SK-N-SH (cell line): ENCODE results near the gene TFCP2L1. TPM values are rescaled to one million over a fixed set of nuclear protein-coding genes. Genes with fewer than 3 reads are reported as not detected.

Source experiments
- CTCF ChIA-PET: fragments of 300-600, 350-600 bp; formaldehyde crosslinking; extraction: SDS; loops from one replicate; lab custom pipeline; 2021; lab: Yijun Ruan, JAX
- POLR2A ChIA-PET: fragments of 350-600 bp; sonication (Branson Sonifier 250); formaldehyde crosslinking; extraction: SDS; loops from one replicate; lab custom pipeline; 2020; ENCODE audit warnings: antibody characterized with exemption, inconsistent platforms; lab: Yijun Ruan, JAX
- DNase-seq: peaks from one replicate; pipeline ENCODE4 v3.0.0; 2012
- H2AFZ ChIP-seq: fragments of 200-600 bp; sonication (generic); 2 replicates; pipeline ENCODE4 v1.8.1; 2016; ENCODE audit warnings: antibody characterized with exemption, mild to moderate bottlenecking, low read depth
- H3F3A ChIP-seq: fragments of 200-600 bp; sonication (generic); replicated peaks from 2 replicates; pipeline ENCODE3; 2016; ENCODE audit warnings: antibody characterized with exemption, mild to moderate bottlenecking; ENCODE audit not compliant: insufficient read depth
- H3K27ac ChIP-seq, 2 experiments: fragments of 200-500 bp in 1 of 2; fragments of 200-600 bp in 1 of 2; sonication (Bioruptor generic) in 1 of 2; sonication (generic), shearing (Covaris generic) in 1 of 2; 2 replicates each; pipeline versions ENCODE4 v1.5.1 to v1.6.1; 2014 to 2016; ENCODE audit warnings: low read depth in 2 of 2, inconsistent platforms in 1 of 2, low read length in 1 of 2, mild to moderate bottlenecking in 1 of 2, mixed read lengths in 1 of 2
- H3K27me3 ChIP-seq: fragments of 200-600 bp; sonication (generic), shearing (Covaris generic); 2 replicates; pipeline ENCODE4 v1.6.1; 2016; ENCODE audit warnings: mixed run types; ENCODE audit not compliant: insufficient read depth
- H3K36me3 ChIP-seq, 2 experiments: fragments of 200-500 bp in 1 of 2; fragments of 200-600 bp in 1 of 2; sonication (Bioruptor generic) in 1 of 2; sonication (generic) in 1 of 2; replicated peaks in 1 of 2; 2 replicates each; pipeline versions ENCODE3 to v1.5.1; 2014 to 2016; ENCODE audit warnings: low read length in 1 of 2, mild to moderate bottlenecking in 1 of 2; ENCODE audit not compliant: insufficient read depth in 2 of 2, control insufficient read depth in 1 of 2
- H3K4me1 ChIP-seq, 2 experiments: fragments of 200-500 bp in 1 of 2; fragments of 200-600 bp in 1 of 2; sonication (Bioruptor generic) in 1 of 2; sonication (generic), shearing (Covaris generic) in 1 of 2; 2 replicates each; pipeline versions ENCODE4 v1.5.1 to v1.6.1; 2014 to 2016; ENCODE audit warnings: low read depth in 1 of 2, low read length in 1 of 2, mixed run types in 1 of 2; ENCODE audit not compliant: insufficient read depth in 2 of 2, control insufficient read depth in 1 of 2
- H3K4me2 ChIP-seq: fragments of 200-600 bp; sonication (generic), shearing (Covaris generic); 2 replicates; pipeline ENCODE4 v1.6.1; 2017; ENCODE audit warnings: mixed run types
- H3K4me3 ChIP-seq, 2 experiments: fragments of 200-500 bp in 1 of 2; fragments of 200-600 bp in 1 of 2; sonication (Bioruptor generic) in 1 of 2; sonication (generic), shearing (Covaris generic) in 1 of 2; 2 replicates each; pipeline versions ENCODE4 v1.5.1 to v1.8.1; 2014 to 2016; ENCODE audit warnings: low read depth in 2 of 2, inconsistent platforms in 1 of 2, low read length in 1 of 2, mild to moderate bottlenecking in 1 of 2, mixed read lengths in 1 of 2, moderate library complexity in 1 of 2
- H3K79me2 ChIP-seq: fragments of 200-600 bp; sonication (generic); 2 replicates; pipeline ENCODE4 v1.8.1; 2017; ENCODE audit warnings: mild to moderate bottlenecking; ENCODE audit not compliant: insufficient read depth
- H3K9ac ChIP-seq: fragments of 200-600 bp; sonication (generic); 2 replicates; pipeline ENCODE4 v1.6.1; 2017; ENCODE audit warnings: mixed run types
- H3K9me2 ChIP-seq: fragments of 200-600 bp; sonication (generic); 2 replicates; pipeline ENCODE4 v1.6.1; 2017; ENCODE audit warnings: mixed run types
- H3K9me3 ChIP-seq: fragments of 200-600 bp; sonication (generic); 2 replicates; pipeline ENCODE4 v1.6.1; 2017; ENCODE audit warnings: mixed run types, mild to moderate bottlenecking, moderate library complexity
- H4K20me1 ChIP-seq: fragments of 200-600 bp; sonication (generic); 2 replicates; pipeline ENCODE4 v1.6.1; 2017; ENCODE audit warnings: mild to moderate bottlenecking, mixed run types; ENCODE audit not compliant: insufficient read depth
- ELF1 ChIP-seq: IDR thresholded peaks from 2 replicates; pipeline ENCODE4 v1.4.0; 2012
- FOSL2 ChIP-seq: IDR thresholded peaks from 2 replicates; pipeline ENCODE4 v1.4.0; 2012; ENCODE audit warnings: low read depth, mild to moderate bottlenecking, moderate library complexity, borderline replicate concordance
- GABPA ChIP-seq: IDR thresholded peaks from 2 replicates; pipeline ENCODE4 v1.4.0; 2012; ENCODE audit warnings: low read depth, mild to moderate bottlenecking
- NRF1 ChIP-seq: IDR thresholded peaks from 2 replicates; pipeline ENCODE4 v1.6.1; 2012; ENCODE audit warnings: low read depth, mild to moderate bottlenecking, low read length
- RAD21 ChIP-seq: IDR thresholded peaks from 2 replicates; pipeline ENCODE4 v1.6.1; 2012; ENCODE audit warnings: mild to moderate bottlenecking, low read length
- SIN3A ChIP-seq: IDR thresholded peaks from 2 replicates; pipeline ENCODE4 v1.6.1; 2012; ENCODE audit warnings: low read depth, mild to moderate bottlenecking, low read length, moderate library complexity, borderline replicate concordance
- TAF1 ChIP-seq: IDR thresholded peaks from 2 replicates; pipeline ENCODE4 v1.6.1; 2012; ENCODE audit warnings: low read depth, mild to moderate bottlenecking, low read length, moderate library complexity, borderline replicate concordance
- TEAD4 ChIP-seq: IDR thresholded peaks from 2 replicates; pipeline ENCODE4 v1.4.0; 2012; ENCODE audit warnings: mild to moderate bottlenecking, borderline replicate concordance; ENCODE audit not compliant: insufficient read depth
- USF2 ChIP-seq: fragments of 150-350 bp; IDR thresholded peaks from 2 replicates; pipeline ENCODE4 v1.6.1; 2017; ENCODE audit warnings: antibody characterized with exemption, low read length, low read depth, borderline replicate concordance
- WGBS: methylation state at CpG from one replicate; pipeline ENCODE4 v1.1.6; 2017; ENCODE audit warnings: low lambda C conversion rate; 5-methylcytosine and 5-hydroxymethylcytosine counted together
- polyA plus RNA-seq, 3 experiments: library from polyadenylated mRNA; depleted of rRNA; stranded (reverse); fragments of >200 nt; gene quantifications; 2 replicates each; pipeline ENCODE4 v1.2.3, GENCODE V29; 2012

Gene TFCP2L1
- polyA plus RNA-seq (2012; rRNA removed) = not detected in 2 replicates
- not detected in 2 replicates for polyA plus RNA-seq (2012; cell fraction: cytosol; rRNA removed)
- polyA plus RNA-seq (2012; cell fraction: nucleus; rRNA removed) = not detected in 2 replicates

GRCh38 chr2:121284463-121285449 lies at the start of gene TFCP2L1:
Gene TFCP2L1 (minus strand): TSS chr2:121285202. CDS start chr2:121285109, 93 bp downstream.
- DNase-seq = peak; percentile 75
- 9% methylated on average over 19 of the region's 119 CpGs for WGBS
- Histone ChIP-seq H3K4me2 (no peak within 1 kb of the TSS), H3K9ac (no peak within 1 kb of the TSS), H3K36me3 (no peaks in the 10 kb centered on the region), H3K4me3 (peak within 1 kb of the TSS in 1 of 2 experiments; percentile 36; a peak in 1 of 4 replicates), H3K79me2 (no peaks in the 10 kb centered on the region), H2AFZ (no peak within 1 kb of the TSS), H3K27ac (no peak within 1 kb of the TSS), H3F3A (no peaks in the 10 kb centered on the region), H4K20me1 (no peaks in the 10 kb centered on the region), H3K9me2 (no peaks in the 10 kb centered on the region), H3K9me3 (no peaks in the 10 kb centered on the region), H3K4me1 (peaks cover 0 to 3% of the 10 kb centered on the region in 2 experiments; a peak in 1 of 4 replicates), H3K27me3 (peaks cover 40% of the 10 kb centered on the region; the same call in 1 of the 2 replicates)
- TF ChIP-seq NRF1 (0 out of 2 replicates have a peak, but pooled peaks have one; percentile 10), ELF1 (no peak)
- CTCF ChIA-PET = interaction anchor here (1.1 to 1.4 kb wide), 2 partner anchors 12 to 13 kb away, joined by 3 read pairs; no protein-coding TSS in a partner anchor
- POLR2A ChIA-PET = no interaction called here

GRCh38 chr2:121333834-121334558 lies 49.0 kb upstream of the TFCP2L1 start:
- H2AFZ ChIP-seq = no peak overlapping the region
- no peak overlapping the region for H3K27ac ChIP-seq
- POLR2A ChIA-PET = no interaction called here
- no peaks in the 10 kb centered on the region for H3K79me2 ChIP-seq
- H3K4me1 ChIP-seq = no peaks in the 10 kb centered on the region; a peak in 1 of 4 replicates
- no peak overlapping the region for H3K9ac ChIP-seq
- no peaks in the 10 kb centered on the region for H3K27me3 ChIP-seq
- H3F3A ChIP-seq = no peaks in the 10 kb centered on the region
- H3K36me3 ChIP-seq = peaks cover 0 to 9% of the 10 kb centered on the region in 2 experiments
- DNase-seq = no peak
- no peaks in the 10 kb centered on the region for H3K9me2 ChIP-seq
- TF ChIP-seq USF2 = no peak
- TF ChIP-seq SIN3A = no peak
- no peak for TF ChIP-seq TEAD4
- no peak for TF ChIP-seq TAF1
- no peak for TF ChIP-seq GABPA
- TF ChIP-seq RAD21 = no peak
- TF ChIP-seq FOSL2 = no peak
- H4K20me1 ChIP-seq = no peaks in the 10 kb centered on the region
- no peak overlapping the region for H3K4me2 ChIP-seq
- no peak overlapping the region for H3K4me3 ChIP-seq
- CTCF ChIA-PET = interaction anchor here (0.9 to 2.0 kb wide), 4 partner anchors 12 to 239 kb away, joined by 3 to 12 read pairs (median 3); no protein-coding TSS in a partner anchor
- WGBS = 82% methylated on average over 12 of the region's 12 CpGs
- no peaks in the 10 kb centered on the region for H3K9me3 ChIP-seq
